LNCaP clone FGC (cell line): ENCODE measurements around the gene AMMECR1L.
"Not testable (repeated sequence)": the region's sequence is repeated elsewhere in the genome, so short reads cannot be mapped to it uniquely, and the experiment has no call there.

Experiments used
- DNase-seq: peaks from one replicate; pipeline ENCODE4 v3.0.0-alpha.2; 2011; ENCODE audit warnings: low read depth
- H3K4me3 ChIP-seq: 2 replicates; pipeline ENCODE4 v1.5.1; 2011; ENCODE audit warnings: mild to moderate bottlenecking, low read depth, low read length, control low read depth
- TF ChIP-seq, protein P1 (sequence below): IDR thresholded peaks from 2 replicates; pipeline ENCODE4 v1.5.1; 2012; ENCODE audit warnings: mild to moderate bottlenecking; ENCODE audit not compliant: control insufficient read depth, insufficient read depth; ENCODE audit errors: extremely low read depth

The AMMECR1L gene

GRCh38 chr2:127884861-127885740 is 655 bp downstream of the AMMECR1L start:
- H3K4me3 ChIP-seq, result peak overlapping the region; percentile 59
- not testable (repeated sequence) for DNase-seq
- TF ChIP-seq, protein P1, sequence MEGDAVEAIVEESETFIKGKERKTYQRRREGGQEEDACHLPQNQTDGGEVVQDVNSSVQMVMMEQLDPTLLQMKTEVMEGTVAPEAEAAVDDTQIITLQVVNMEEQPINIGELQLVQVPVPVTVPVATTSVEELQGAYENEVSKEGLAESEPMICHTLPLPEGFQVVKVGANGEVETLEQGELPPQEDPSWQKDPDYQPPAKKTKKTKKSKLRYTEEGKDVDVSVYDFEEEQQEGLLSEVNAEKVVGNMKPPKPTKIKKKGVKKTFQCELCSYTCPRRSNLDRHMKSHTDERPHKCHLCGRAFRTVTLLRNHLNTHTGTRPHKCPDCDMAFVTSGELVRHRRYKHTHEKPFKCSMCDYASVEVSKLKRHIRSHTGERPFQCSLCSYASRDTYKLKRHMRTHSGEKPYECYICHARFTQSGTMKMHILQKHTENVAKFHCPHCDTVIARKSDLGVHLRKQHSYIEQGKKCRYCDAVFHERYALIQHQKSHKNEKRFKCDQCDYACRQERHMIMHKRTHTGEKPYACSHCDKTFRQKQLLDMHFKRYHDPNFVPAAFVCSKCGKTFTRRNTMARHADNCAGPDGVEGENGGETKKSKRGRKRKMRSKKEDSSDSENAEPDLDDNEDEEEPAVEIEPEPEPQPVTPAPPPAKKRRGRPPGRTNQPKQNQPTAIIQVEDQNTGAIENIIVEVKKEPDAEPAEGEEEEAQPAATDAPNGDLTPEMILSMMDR, result 0 out of 2 replicates have a peak, but pooled peaks have one; percentile 3

- TF ChIP-seq, protein P1, result no peak
- H3K4me3 ChIP-seq, result peak overlapping the region; percentile 59
- no peak for DNase-seq
These were observed 1.3 kb downstream of the AMMECR1L start for GRCh38 chr2:127884436-127884835.

- DNase-seq, result no peak
- H3K4me3 ChIP-seq, result no peak overlapping the region
These were observed 5.9 kb downstream of the AMMECR1L start for GRCh38 chr2:127879899-127880298.

DNA sequence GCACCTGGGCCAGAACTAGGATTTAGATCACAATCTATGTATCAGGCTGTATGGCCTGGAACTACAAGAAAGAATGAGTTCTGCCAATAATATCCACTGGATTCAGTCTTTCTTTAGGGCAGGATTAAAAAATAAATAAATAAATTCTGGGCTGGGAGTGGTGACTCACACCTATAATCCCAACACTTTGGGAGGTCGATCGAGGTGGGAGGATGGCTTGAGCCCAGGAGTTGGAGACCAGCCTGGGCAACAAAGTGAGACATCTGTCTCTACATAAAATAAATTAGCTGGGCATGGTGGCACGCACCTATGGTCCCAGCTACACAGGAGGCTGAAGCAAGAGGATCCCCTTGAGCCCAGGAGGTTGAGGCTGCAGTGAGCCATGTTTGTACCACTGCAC is 8.1 kb downstream of the AMMECR1L start:
- no peak for DNase-seq
- no peak overlapping the region for H3K4me3 ChIP-seq
- TF ChIP-seq, protein P1, result no peak

More at GRCh38 chr2:127879899-127880298, 5.9 kb downstream of the AMMECR1L start:
- TF ChIP-seq, protein P1, result no peak

DNA sequence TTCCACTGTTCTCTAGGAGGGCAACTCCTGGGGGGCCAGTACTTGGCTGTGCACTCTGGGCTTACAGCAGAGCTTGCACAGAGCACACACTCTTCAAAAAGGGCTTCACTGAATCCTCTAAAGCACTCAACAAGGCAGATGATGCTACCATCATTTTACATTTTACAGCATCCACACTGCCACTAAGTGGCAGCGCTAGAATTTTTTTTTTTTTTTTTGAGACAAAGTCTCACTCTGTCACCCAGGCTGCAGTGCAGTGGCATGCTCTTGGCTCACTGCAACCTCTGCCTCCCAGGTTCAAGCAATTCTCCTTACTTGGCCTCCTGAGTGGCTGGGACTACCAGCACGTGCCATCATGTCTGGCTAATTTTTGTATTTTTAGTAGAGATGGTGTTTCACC is 8.6 kb downstream of the AMMECR1L start:
- no peak for DNase-seq
- H3K4me3 ChIP-seq, result no peak overlapping the region
- TF ChIP-seq, protein P1, result no peak

DNA sequence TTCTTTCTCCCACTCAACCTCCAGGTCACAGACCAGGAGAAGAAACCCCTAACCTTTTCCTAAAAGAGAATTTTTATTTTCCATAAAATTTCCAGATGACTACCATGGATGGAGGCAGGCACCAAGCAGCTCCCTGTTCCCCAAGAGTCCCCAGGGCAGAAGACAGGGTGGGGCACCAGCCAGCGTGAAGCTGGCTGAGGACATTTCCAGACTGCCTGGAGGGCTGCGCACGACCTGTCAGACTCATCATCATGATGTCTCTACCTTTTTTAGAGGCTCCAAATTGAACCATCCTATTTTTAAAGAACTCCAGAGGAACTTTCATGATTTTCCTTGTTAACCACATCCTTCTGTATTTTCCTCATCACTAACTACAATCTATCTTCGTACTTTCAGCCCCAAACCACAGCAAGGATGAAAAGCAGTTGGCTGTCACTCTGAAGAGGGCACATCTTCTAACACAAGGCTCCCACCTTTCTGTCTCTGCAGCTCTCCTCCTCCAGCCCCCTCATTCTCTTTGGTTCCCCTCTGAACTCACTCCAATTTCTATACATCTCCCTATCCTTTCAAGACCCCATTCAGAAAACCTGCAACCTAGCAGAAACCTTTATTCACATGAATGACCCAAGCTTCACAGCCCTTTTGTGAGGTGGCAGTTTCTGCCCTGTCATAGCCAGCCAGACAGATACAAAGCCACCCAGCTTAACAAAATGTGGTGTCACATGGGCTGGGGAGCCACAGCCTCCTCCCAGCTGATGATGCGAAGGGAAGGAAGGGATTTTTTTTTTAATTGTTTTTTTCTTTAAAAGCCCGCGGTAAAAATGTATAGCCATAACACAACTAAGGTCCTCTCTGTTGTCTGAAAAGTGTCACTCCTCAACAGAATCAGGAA is 11.1 kb downstream of the AMMECR1L start:
- TF ChIP-seq, protein P1, result no peak
- no peak for DNase-seq
- no peak overlapping the region for H3K4me3 ChIP-seq
